ENCODE results near the gene DAGLA. TPM values are rescaled to one million over a fixed set of nuclear protein-coding genes. Genes with fewer than 3 reads are reported as not detected.
"Not testable (repeated sequence)": the region's sequence is repeated elsewhere in the genome, so short reads cannot be mapped to it uniquely, and the experiment has no call there.

Gene DAGLA
- total RNA-seq, 1 experiment from 2014 or later = 10.9 TPM

DNA sequence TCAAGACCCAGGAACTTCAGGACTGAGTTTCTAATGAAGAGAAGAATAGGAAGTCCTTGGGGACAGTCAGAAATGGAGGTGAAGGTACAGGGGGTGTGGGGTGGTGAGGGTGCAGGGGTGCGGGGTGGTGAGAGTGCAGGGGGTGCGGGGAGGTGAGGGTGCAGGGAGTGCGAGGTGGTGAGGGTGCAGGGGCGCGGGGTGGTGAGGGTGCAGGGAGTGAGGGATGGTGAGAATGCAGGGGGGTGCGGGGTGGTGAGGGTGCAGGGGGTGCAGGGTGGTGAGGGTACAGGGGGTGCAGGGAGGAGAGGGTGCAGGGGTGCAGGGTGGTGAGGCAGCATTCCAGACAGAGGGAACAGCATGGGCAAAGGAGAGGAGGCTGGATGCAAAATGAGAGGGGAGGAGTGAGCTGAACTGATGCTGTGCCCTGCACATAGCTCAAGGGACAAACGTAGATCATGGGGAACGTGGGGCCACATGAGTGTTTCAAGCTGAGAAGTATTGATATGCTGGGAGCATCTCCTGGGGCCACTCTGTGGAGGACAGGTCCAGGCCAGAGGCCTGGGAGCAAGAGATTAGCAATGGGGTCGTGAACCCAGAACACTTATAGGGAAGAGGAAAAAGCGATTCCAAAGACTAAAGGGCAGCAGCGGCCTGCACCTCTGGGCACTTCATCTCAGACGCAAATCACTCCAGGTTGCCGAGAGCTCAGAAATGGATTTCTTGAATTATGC lies 23.7 kb upstream of the DAGLA start:
- TF ChIP-seq CTCF (conservative IDR thresholded peaks at IDR 0.05; ENCODE audit: low read depth, low read length) (no peak), EZH2 (IDR thresholded peaks at IDR 0.05; ENCODE audit: borderline replicate concordance, low read depth, low read length, poor library complexity, severe bottlenecking) (no peak)

DNA sequence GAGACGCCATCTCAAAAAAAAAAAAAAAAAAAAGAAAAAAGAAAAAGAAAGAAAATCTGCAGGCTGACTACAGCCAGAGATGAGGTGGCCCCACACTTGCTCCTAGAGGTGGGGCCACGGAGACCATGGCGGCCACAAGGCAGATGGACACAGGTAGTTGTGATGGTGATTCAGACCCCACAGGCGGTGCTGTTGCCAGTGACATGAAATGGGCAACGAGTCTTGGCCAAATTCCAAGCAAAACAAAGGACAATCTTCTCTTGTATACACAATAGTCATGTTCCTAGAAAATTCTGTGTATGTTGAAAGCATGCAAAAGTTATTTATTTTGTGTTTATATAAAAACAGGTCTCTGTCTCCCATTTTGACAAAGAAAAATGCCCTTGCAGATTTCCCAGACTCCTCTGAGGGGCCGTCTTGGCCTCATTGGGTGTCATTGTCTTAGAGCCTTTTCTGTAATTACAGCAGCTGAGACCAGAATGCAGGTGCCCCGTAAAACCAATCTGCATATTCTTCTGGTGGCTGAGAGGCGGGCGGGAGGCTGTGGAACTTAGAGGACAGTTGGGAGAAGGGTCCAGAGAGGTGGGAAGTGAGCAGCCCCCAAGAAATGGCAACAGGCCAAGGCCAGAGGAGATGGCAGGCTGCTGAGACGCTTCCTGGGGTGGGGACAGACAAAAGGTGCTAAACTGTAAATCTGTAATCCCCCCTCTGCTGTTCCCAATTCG lies 22.5 kb upstream of the DAGLA start:
- no peak overlapping the region for H3K27ac ChIP-seq (ENCODE audit: low read depth, low read length, poor library complexity, severe bottlenecking)
- no peaks in the 10 kb centered on the region for H3K27me3 ChIP-seq (replicated peaks; ENCODE audit: insufficient read depth, low read depth, low read length, poor library complexity)
- no TSS peak for BruUV-seq (replicated peaks)
- TF ChIP-seq CTCF (conservative IDR thresholded peaks at IDR 0.05; ENCODE audit: low read depth, low read length) = no peak
- no peak for TF ChIP-seq EZH2 (IDR thresholded peaks at IDR 0.05; ENCODE audit: borderline replicate concordance, low read depth, low read length, poor library complexity, severe bottlenecking)
- POLR2A ChIA-PET (ENCODE audit: low non-redundant PET) = no interaction called here
- H3K36me3 ChIP-seq (ENCODE audit: insufficient read depth, low read length, poor library complexity, severe bottlenecking) = no peaks in the 10 kb centered on the region
- intact Hi-C loops (cut with micrococcal nuclease; ENCODE audit: unreplicated experiment) = no loop called here
- CTCF ChIA-PET = no interaction called here
- H3K4me1 ChIP-seq (ENCODE audit: insufficient read depth, low read length, poor library complexity, severe bottlenecking) = no peaks in the 10 kb centered on the region
- H3K4me3 ChIP-seq (ENCODE audit: low read depth, low read length, poor library complexity, severe bottlenecking) = no peak overlapping the region
- H3K9me3 ChIP-seq (ENCODE audit: low read depth, low read length, poor library complexity, severe bottlenecking) = no peaks in the 10 kb centered on the region
- DNase-seq (ENCODE audit: low spot score) = no peak

More for the DNA sequence above, 23.7 kb upstream of the DAGLA start:
- intact Hi-C loops (cut with micrococcal nuclease; ENCODE audit: unreplicated experiment) = no loop called here
- Histone ChIP-seq H3K36me3 (ENCODE audit: insufficient read depth, low read length, poor library complexity, severe bottlenecking) (no peaks in the 10 kb centered on the region), H3K27ac (ENCODE audit: low read depth, low read length, poor library complexity, severe bottlenecking) (no peak overlapping the region), H3K4me3 (ENCODE audit: low read depth, low read length, poor library complexity, severe bottlenecking) (no peak overlapping the region), H3K27me3 (replicated peaks; ENCODE audit: insufficient read depth, low read depth, low read length, poor library complexity) (no peaks in the 10 kb centered on the region), H3K4me1 (ENCODE audit: insufficient read depth, low read length, poor library complexity, severe bottlenecking) (no peaks in the 10 kb centered on the region), H3K9me3 (ENCODE audit: low read depth, low read length, poor library complexity, severe bottlenecking) (no peaks in the 10 kb centered on the region)
- no TSS peak for BruUV-seq (replicated peaks)
- CTCF ChIA-PET = no interaction called here
- POLR2A ChIA-PET (ENCODE audit: low non-redundant PET) = no interaction called here
- DNase-seq (ENCODE audit: low spot score) = no peak

GRCh38 chr11:61659413-61660196 lies 20.6 kb upstream of the DAGLA start:
- Histone ChIP-seq H3K4me3 (ENCODE audit: low read depth, low read length, poor library complexity, severe bottlenecking) (no peak overlapping the region), H3K27me3 (replicated peaks; ENCODE audit: insufficient read depth, low read depth, low read length, poor library complexity) (no peaks in the 10 kb centered on the region), H3K27ac (ENCODE audit: low read depth, low read length, poor library complexity, severe bottlenecking) (no peak overlapping the region), H3K9me3 (ENCODE audit: low read depth, low read length, poor library complexity, severe bottlenecking) (no peaks in the 10 kb centered on the region), H3K4me1 (ENCODE audit: insufficient read depth, low read length, poor library complexity, severe bottlenecking) (no peaks in the 10 kb centered on the region), H3K36me3 (ENCODE audit: insufficient read depth, low read length, poor library complexity, severe bottlenecking) (no peaks in the 10 kb centered on the region)
- no peak for DNase-seq (ENCODE audit: low spot score)
- CTCF ChIA-PET = no interaction called here
- no TSS peak for BruUV-seq (replicated peaks)
- no peak for TF ChIP-seq EZH2 (IDR thresholded peaks at IDR 0.05; ENCODE audit: borderline replicate concordance, low read depth, low read length, poor library complexity, severe bottlenecking)
- TF ChIP-seq CTCF (conservative IDR thresholded peaks at IDR 0.05; ENCODE audit: low read depth, low read length) = no peak
- intact Hi-C loops (cut with micrococcal nuclease; ENCODE audit: unreplicated experiment) = no loop called here
- POLR2A ChIA-PET (ENCODE audit: low non-redundant PET) = no interaction called here

DNA sequence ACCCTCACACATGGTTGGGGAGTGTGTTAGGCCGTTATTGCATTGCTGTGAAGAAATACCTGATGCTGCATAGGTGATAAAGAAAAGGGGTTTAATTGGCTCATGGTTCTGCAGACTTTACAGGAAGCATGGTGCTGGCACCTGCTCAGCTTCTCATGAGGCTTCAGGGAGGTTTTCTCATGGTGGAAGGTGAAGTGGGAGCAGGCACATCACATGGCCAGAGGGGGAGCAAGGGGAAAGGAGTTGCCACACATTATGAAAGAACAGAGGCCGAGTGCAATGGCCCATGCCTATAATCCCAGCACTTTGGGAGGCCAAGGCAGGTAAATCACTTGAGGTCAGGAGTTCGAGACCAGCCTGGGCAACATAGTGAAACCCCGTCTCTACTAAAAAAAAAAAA lies 19.2 kb upstream of the DAGLA start:
- CTCF ChIA-PET = interaction anchor here (0.7 kb wide), 1 partner anchor 26 kb away, joined by 3 read pairs; no protein-coding TSS in a partner anchor
- intact Hi-C loops (cut with micrococcal nuclease; ENCODE audit: unreplicated experiment); DNase-seq (ENCODE audit: low spot score); H3K27me3 ChIP-seq (replicated peaks; ENCODE audit: insufficient read depth, low read depth, low read length, poor library complexity); H3K4me3 ChIP-seq (ENCODE audit: low read depth, low read length, poor library complexity, severe bottlenecking); BruUV-seq (replicated peaks); H3K36me3 ChIP-seq (ENCODE audit: insufficient read depth, low read length, poor library complexity, severe bottlenecking); H3K4me1 ChIP-seq (ENCODE audit: insufficient read depth, low read length, poor library complexity, severe bottlenecking); POLR2A ChIA-PET (ENCODE audit: low non-redundant PET); H3K27ac ChIP-seq (ENCODE audit: low read depth, low read length, poor library complexity, severe bottlenecking); H3K9me3 ChIP-seq (ENCODE audit: low read depth, low read length, poor library complexity, severe bottlenecking): not testable (repeated sequence)
